Fibroblast of lung (primary cell): ENCODE measurements around the gene OLIG2. TPM values are rescaled to one million over a fixed set of nuclear protein-coding genes. Genes with fewer than 3 reads are reported as not detected.

Source experiments
- DNase-seq, 2 donors: peaks; one replicate each; pipeline versions ENCODE4 v3.0.0 to v3.0.0-alpha.2; 2010; ENCODE audit warnings: low read depth in 2 of 2
- H2AFZ ChIP-seq: 2 replicates; pipeline ENCODE4 v1.5.1; 2012; ENCODE audit warnings: low read length, control low read depth, inconsistent platforms
- H3K27ac ChIP-seq: 2 replicates; pipeline ENCODE4 v1.5.1; 2011; ENCODE audit warnings: low read length, control low read depth; ENCODE audit not compliant: insufficient read depth
- H3K27me3 ChIP-seq: 2 replicates; pipeline ENCODE4 v1.5.1; 2011; ENCODE audit warnings: mild to moderate bottlenecking, low read length; ENCODE audit not compliant: control insufficient read depth, insufficient read depth
- H3K36me3 ChIP-seq: 2 replicates; pipeline ENCODE4 v1.5.1; 2011; ENCODE audit warnings: low read length; ENCODE audit not compliant: control insufficient read depth, insufficient read depth
- H3K4me1 ChIP-seq: 2 replicates; pipeline ENCODE4 v1.5.1; 2011; ENCODE audit warnings: low read length; ENCODE audit not compliant: control insufficient read depth, insufficient read depth; ENCODE audit errors: extremely low read depth
- H3K4me2 ChIP-seq: 2 replicates; pipeline ENCODE4 v1.5.1; 2011; ENCODE audit warnings: low read length, control low read depth; ENCODE audit not compliant: insufficient read depth; ENCODE audit errors: extremely low read depth
- H3K4me3 ChIP-seq, 4 experiments: fragments of 200-600 bp in 1 of 4; sonication (generic) in 1 of 4; replicated peaks in 1 of 4; 2 replicates each; pipeline ENCODE4 v1.5.1; 2011 to 2016; ENCODE audit warnings: low read length in 4 of 4, low read depth in 3 of 4, mild to moderate bottlenecking in 3 of 4, control low read depth in 2 of 4, inconsistent platforms in 1 of 4, mixed read lengths in 1 of 4; ENCODE audit not compliant: insufficient read depth in 1 of 4; ENCODE audit errors: control extremely low read depth in 1 of 4
- H3K79me2 ChIP-seq: 2 replicates; pipeline ENCODE4 v1.5.1; 2012; ENCODE audit warnings: mild to moderate bottlenecking, low read length, inconsistent platforms; ENCODE audit not compliant: control insufficient read depth, insufficient read depth
- H3K9ac ChIP-seq: 2 replicates; pipeline ENCODE4 v1.5.1; 2011; ENCODE audit warnings: mild to moderate bottlenecking, low read length, control low read depth; ENCODE audit not compliant: insufficient read depth
- H3K9me3 ChIP-seq: 2 replicates; pipeline ENCODE4 v1.5.1; 2012; ENCODE audit warnings: low read depth, low read length; ENCODE audit not compliant: control insufficient read depth, insufficient read depth
- H4K20me1 ChIP-seq: 2 replicates; pipeline ENCODE4 v1.5.1; 2011; ENCODE audit warnings: low read length; ENCODE audit not compliant: control insufficient read depth, insufficient read depth; ENCODE audit errors: extremely low read depth
- EZH2 ChIP-seq: IDR thresholded peaks from 2 replicates; pipeline ENCODE4 v1.5.1; 2012; ENCODE audit warnings: low read length, control low read depth, mild to moderate bottlenecking; ENCODE audit errors: missing control alignments
- polyA plus RNA-seq, 2 donors: library from polyadenylated mRNA; depleted of rRNA in 1 of 2; stranded (reverse) in 1 of 2; unstranded in 1 of 2; fragments of >200 nt; gene quantifications; 2 replicates each; pipeline ENCODE4 v1.2.1, GENCODE V29; 2011 to 2012; ENCODE audit warnings: missing spikeins in 1 of 2
- total RNA-seq: library from RNA; depleted of rRNA; stranded (reverse); fragments of >200 nt; gene quantifications from 2 replicates; pipeline ENCODE4 v1.2.1, GENCODE V29; 2014
- TF ChIP-seq, protein P1 (sequence below), 2 donors: IDR thresholded peaks in 1 of 2; conservative IDR thresholded peaks in 1 of 2; 1 replicate in 1 of 2; 2 replicates in 1 of 2; pipeline ENCODE4 v1.5.1; 2011 to 2012; ENCODE audit warnings: low read length in 2 of 2, control low read depth in 1 of 2, inconsistent platforms in 1 of 2, low read depth in 1 of 2, mild to moderate bottlenecking in 1 of 2

Gene OLIG2
- total and polyA plus RNA-seq, 2 donors (not counting 1 experiment from before 2014, with no cell fraction given): not detected

- Histone ChIP-seq H3K4me2 (no peak overlapping the region), H3K36me3 (no peaks in the 10 kb centered on the region), H3K27ac (no peak overlapping the region), H3K9me3 (no peaks in the 10 kb centered on the region), H3K79me2 (no peaks in the 10 kb centered on the region), H3K4me3 (no peak overlapping the region), H3K9ac (no peak overlapping the region), H2AFZ (no peak overlapping the region), H3K27me3 (peaks cover 91% of the 10 kb centered on the region), H4K20me1 (no peaks in the 10 kb centered on the region), H3K4me1 (no peaks in the 10 kb centered on the region)
- TF ChIP-seq, protein P1, sequence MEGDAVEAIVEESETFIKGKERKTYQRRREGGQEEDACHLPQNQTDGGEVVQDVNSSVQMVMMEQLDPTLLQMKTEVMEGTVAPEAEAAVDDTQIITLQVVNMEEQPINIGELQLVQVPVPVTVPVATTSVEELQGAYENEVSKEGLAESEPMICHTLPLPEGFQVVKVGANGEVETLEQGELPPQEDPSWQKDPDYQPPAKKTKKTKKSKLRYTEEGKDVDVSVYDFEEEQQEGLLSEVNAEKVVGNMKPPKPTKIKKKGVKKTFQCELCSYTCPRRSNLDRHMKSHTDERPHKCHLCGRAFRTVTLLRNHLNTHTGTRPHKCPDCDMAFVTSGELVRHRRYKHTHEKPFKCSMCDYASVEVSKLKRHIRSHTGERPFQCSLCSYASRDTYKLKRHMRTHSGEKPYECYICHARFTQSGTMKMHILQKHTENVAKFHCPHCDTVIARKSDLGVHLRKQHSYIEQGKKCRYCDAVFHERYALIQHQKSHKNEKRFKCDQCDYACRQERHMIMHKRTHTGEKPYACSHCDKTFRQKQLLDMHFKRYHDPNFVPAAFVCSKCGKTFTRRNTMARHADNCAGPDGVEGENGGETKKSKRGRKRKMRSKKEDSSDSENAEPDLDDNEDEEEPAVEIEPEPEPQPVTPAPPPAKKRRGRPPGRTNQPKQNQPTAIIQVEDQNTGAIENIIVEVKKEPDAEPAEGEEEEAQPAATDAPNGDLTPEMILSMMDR (conservative IDR thresholded peaks at IDR 0.05 in 1 of 2, IDR thresholded peaks at IDR 0.05 in 1 of 2; ENCODE audit: low read depth in 1 of 2, low read length in 2 of 2): no peak
- TF ChIP-seq EZH2: peak; percentile 61
- no peak for DNase-seq
Measured at GRCh38 chr21:33028773-33029384, 3.1 kb downstream of the OLIG2 start.

GRCh38 chr21:33029385-33029921 is 3.7 kb downstream of the OLIG2 start:
- no peak for DNase-seq
- TF ChIP-seq, protein P1 (conservative IDR thresholded peaks at IDR 0.05 in 1 of 2, IDR thresholded peaks at IDR 0.05 in 1 of 2; ENCODE audit: low read depth in 1 of 2, low read length in 2 of 2): no peak
- TF ChIP-seq EZH2: no peak

DNA sequence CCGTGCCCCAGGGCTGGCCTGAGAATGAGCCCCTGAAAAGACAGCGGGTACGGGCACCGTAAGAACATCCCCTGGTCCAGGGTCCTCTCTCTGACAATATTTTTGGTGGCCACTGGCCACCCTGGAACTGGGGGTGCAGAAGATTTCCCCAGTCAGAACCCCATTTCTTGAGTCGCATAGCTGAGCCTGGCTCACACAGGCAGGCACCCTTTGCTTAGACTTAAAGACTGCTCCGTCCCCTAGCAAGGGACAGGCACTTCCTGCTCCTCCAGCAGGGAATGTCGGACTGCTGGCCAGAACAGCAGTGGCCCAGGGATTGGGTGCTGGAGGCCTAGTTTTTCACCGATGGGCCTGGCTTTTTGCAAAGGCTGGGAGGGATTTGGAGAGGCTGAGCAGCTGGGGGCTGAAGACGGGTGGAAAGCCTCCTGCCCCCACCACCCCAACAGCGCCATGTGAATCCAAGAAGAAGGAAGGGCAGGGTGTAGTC is 4.3 kb downstream of the OLIG2 start:
- Histone ChIP-seq H3K9ac (no peak overlapping the region), H4K20me1 (no peaks in the 10 kb centered on the region), H3K9me3 (no peaks in the 10 kb centered on the region), H3K27me3 (peaks cover 87% of the 10 kb centered on the region), H3K4me3 (no peak overlapping the region), H2AFZ (no peak overlapping the region), H3K27ac (no peak overlapping the region), H3K4me2 (no peak overlapping the region), H3K36me3 (no peaks in the 10 kb centered on the region), H3K79me2 (no peaks in the 10 kb centered on the region), H3K4me1 (no peaks in the 10 kb centered on the region)
- DNase-seq: no peak
- TF ChIP-seq EZH2: no peak
- TF ChIP-seq, protein P1 (conservative IDR thresholded peaks at IDR 0.05 in 1 of 2, IDR thresholded peaks at IDR 0.05 in 1 of 2; ENCODE audit: low read depth in 1 of 2, low read length in 2 of 2): no peak

More at GRCh38 chr21:33029385-33029921, 3.7 kb downstream of the OLIG2 start:
- Histone ChIP-seq H3K4me2 (no peak overlapping the region), H3K79me2 (no peaks in the 10 kb centered on the region), H3K9me3 (no peaks in the 10 kb centered on the region), H3K4me3 (no peak overlapping the region), H3K27me3 (peaks cover 90% of the 10 kb centered on the region), H3K27ac (no peak overlapping the region), H3K9ac (no peak overlapping the region), H3K36me3 (no peaks in the 10 kb centered on the region), H3K4me1 (no peaks in the 10 kb centered on the region), H4K20me1 (no peaks in the 10 kb centered on the region), H2AFZ (no peak overlapping the region)
